ENCODE results near the gene SLC11A2. TPM values are rescaled to one million over a fixed set of nuclear protein-coding genes. Genes with fewer than 3 reads are reported as not detected.

SLC11A2 gene
- total and polyA plus RNA-seq, 8 donors: 5.0 to 348 (median 59.7) TPM

- DNase-seq: no peak
- peak overlapping the region in 1 of 5 donors; percentile 11 for H3K27ac ChIP-seq
- peaks cover 0 to 5% (median 0%) of the 10 kb centered on the region in 4 donors for H3K4me1 ChIP-seq
- H3K36me3 ChIP-seq: peaks cover 81 to 100% (median 100%) of the 10 kb centered on the region in 4 donors
- 66 to 80% (median 74%) methylated on average over 9 of the region's 9 CpGs for WGBS, 5 donors
- H3K9me3 ChIP-seq: no peaks in the 10 kb centered on the region
- TF ChIP-seq EP300 (IDR thresholded peaks at IDR 0.05): no peak
- no peak for TF ChIP-seq POLR2A (IDR thresholded peaks at IDR 0.05)
- no peak for TF ChIP-seq CTCF (IDR thresholded peaks at IDR 0.05)
- TF ChIP-seq POLR2AphosphoS5 (IDR thresholded peaks at IDR 0.05): no peak
- intact Hi-C loops (cut with DNase I; ENCODE audit: low total_unique reads): no loop called here
- no peak overlapping the region for H3K4me3 ChIP-seq
- H3K27me3 ChIP-seq: no peaks in the 10 kb centered on the region
These were observed 36.6 kb upstream of the SLC11A2 start for GRCh38 chr12:51062631-51063397.

- intact Hi-C loops (cut with DNase I; ENCODE audit: low total_unique reads): no loop called here
- TF ChIP-seq EP300 (IDR thresholded peaks at IDR 0.05) (no peak), POLR2AphosphoS5 (IDR thresholded peaks at IDR 0.05) (no peak), CTCF (IDR thresholded peaks at IDR 0.05) (no peak), POLR2A (IDR thresholded peaks at IDR 0.05) (no peak)
- H3K4me3 ChIP-seq: no peak overlapping the region
- no peak overlapping the region for H3K27ac ChIP-seq
- no peaks in the 10 kb centered on the region for H3K27me3 ChIP-seq
- H3K4me1 ChIP-seq: peaks cover 0 to 5% (median 0%) of the 10 kb centered on the region in 4 donors
- H3K9me3 ChIP-seq: no peaks in the 10 kb centered on the region
- WGBS, 5 donors: 73 to 88% (median 83%) methylated on average over 7 of the region's 7 CpGs
- H3K36me3 ChIP-seq: peaks cover 83 to 100% (median 100%) of the 10 kb centered on the region in 4 donors
- no peak for DNase-seq
These were observed 32.9 kb upstream of the SLC11A2 start for GRCh38 chr12:51059086-51059485.

GRCh38 chr12:51056242-51056641 lies 30.1 kb upstream of the SLC11A2 start:
- Histone ChIP-seq H3K4me1 (peaks cover 0 to 5% (median 0%) of the 10 kb centered on the region in 4 donors), H3K27ac (no peak overlapping the region), H3K4me3 (no peak overlapping the region), H3K9me3 (no peaks in the 10 kb centered on the region), H3K27me3 (no peaks in the 10 kb centered on the region), H3K36me3 (peaks cover 81 to 100% (median 99%) of the 10 kb centered on the region in 4 donors)
- 69 to 85% (median 82%) methylated on average over 5 of the region's 5 CpGs for WGBS, 5 donors
- TF ChIP-seq EP300 (IDR thresholded peaks at IDR 0.05): no peak
- no peak for TF ChIP-seq CTCF (IDR thresholded peaks at IDR 0.05)
- no peak for TF ChIP-seq POLR2AphosphoS5 (IDR thresholded peaks at IDR 0.05)
- no peak for TF ChIP-seq POLR2A (IDR thresholded peaks at IDR 0.05)
- intact Hi-C loops (cut with DNase I; ENCODE audit: low total_unique reads): no loop called here
- no peak for DNase-seq

- no peak for DNase-seq
- H3K27ac ChIP-seq: no peak overlapping the region
- H3K9me3 ChIP-seq: no peaks in the 10 kb centered on the region
- no peak overlapping the region for H3K4me3 ChIP-seq
- peaks cover 0 to 17% (median 4%) of the 10 kb centered on the region in 4 donors for H3K4me1 ChIP-seq
- intact Hi-C loops (cut with DNase I; ENCODE audit: low total_unique reads): no loop called here
- TF ChIP-seq EP300 (IDR thresholded peaks at IDR 0.05): no peak
- TF ChIP-seq POLR2AphosphoS5 (IDR thresholded peaks at IDR 0.05): no peak
- TF ChIP-seq CTCF (IDR thresholded peaks at IDR 0.05): no peak
- TF ChIP-seq POLR2A (IDR thresholded peaks at IDR 0.05): no peak
- H3K36me3 ChIP-seq: peaks cover 82 to 98% (median 94%) of the 10 kb centered on the region in 4 donors
- 71 to 97% (median 94%) methylated on average over 2 of the region's 2 CpGs for WGBS, 5 donors
- H3K27me3 ChIP-seq: no peaks in the 10 kb centered on the region
These were observed 28.9 kb upstream of the SLC11A2 start for GRCh38 chr12:51055060-51055459.
